CD4-positive, alpha-beta T cell treated with Interferon alpha-2 for 1 hour (primary cell): ENCODE measurements around the gene CAPN13.
"Not testable (repeated sequence)": the region's sequence is repeated elsewhere in the genome, so short reads cannot be mapped to it uniquely, and the experiment has no call there.

Experiments
- DNase-seq, 2 donors: peaks; one replicate each; pipeline ENCODE4 v3.0.0-alpha.2; 2020 to 2022

The CAPN13 gene

GRCh38 chr2:30697242-30698103 lies 109.8 kb downstream of the CAPN13 start:
- DNase-seq, result not testable (repeated sequence)

- no peak for DNase-seq
These were observed 111.5 kb downstream of the CAPN13 start for GRCh38 chr2:30695749-30696148.

GRCh38 chr2:30694286-30695055 lies 112.8 kb downstream of the CAPN13 start:
- no peak for DNase-seq

DNA sequence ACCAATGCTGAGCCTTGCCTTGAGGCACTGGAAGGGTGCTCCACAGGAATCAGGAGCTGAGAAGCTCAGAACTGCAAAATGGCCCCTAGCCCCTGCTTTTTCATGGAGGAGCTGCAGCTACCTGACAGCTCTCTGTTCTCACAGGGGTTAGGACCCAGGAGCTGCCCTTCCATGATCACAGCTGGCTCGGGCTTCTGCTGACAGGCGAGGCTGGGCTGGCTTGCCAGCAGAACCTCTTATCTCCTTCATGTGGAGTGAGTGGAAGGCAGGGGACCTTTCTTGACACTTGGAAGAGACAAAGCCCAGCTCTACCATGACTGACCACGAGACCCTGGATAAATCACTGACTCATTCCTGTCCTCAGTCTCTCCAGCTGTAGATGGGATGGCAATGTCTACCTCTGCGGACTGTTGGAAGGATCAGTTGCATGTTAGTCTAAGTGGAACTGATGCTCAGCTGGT lies 113.4 kb downstream of the CAPN13 start:
- DNase-seq, result no peak

- no peak for DNase-seq
These were observed 114.4 kb downstream of the CAPN13 start for GRCh38 chr2:30692829-30693275.

DNA sequence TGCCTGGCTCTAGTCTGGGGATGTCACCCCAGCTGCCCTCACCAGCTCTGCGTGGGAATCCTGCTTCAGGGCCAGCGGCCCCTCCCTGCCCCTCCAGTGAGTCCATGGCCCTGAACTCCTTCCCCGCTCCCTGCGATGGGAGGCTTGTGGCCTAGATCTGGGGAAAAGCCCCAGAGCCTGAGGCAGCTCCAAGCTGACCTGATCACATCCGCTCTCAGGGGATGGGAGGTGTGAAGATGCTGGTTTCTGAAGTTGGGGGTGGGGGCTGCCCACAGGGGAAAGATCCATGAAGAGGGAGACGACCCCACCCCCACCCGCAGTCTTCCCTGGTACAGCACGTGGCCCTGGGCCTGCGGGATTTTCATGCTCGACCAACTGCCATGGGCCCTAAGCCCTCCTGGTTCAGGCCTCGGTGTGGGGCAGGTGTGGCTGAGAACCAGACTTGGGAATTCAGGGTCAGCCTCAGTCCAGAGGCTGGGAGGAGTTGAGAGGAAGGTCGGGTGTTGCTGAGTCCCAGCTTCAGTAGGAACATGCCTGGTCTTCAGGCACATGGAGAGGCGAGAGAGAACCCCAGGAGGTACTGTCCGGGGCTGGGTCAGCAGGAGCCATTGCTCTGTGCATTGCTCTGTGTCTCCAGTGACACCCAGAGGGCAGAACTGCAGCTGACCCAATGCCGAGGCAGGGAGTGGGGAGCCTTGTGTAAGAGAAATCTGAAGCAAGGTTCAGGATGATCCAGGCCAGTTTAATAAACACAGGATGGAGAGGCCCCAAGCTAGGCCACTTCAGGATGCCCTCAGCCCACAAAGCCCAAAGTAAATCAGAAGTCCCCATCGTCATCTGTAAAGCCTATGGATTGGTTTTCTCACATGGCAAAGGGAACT lies 115.1 kb downstream of the CAPN13 start:
- DNase-seq, result no peak

DNA sequence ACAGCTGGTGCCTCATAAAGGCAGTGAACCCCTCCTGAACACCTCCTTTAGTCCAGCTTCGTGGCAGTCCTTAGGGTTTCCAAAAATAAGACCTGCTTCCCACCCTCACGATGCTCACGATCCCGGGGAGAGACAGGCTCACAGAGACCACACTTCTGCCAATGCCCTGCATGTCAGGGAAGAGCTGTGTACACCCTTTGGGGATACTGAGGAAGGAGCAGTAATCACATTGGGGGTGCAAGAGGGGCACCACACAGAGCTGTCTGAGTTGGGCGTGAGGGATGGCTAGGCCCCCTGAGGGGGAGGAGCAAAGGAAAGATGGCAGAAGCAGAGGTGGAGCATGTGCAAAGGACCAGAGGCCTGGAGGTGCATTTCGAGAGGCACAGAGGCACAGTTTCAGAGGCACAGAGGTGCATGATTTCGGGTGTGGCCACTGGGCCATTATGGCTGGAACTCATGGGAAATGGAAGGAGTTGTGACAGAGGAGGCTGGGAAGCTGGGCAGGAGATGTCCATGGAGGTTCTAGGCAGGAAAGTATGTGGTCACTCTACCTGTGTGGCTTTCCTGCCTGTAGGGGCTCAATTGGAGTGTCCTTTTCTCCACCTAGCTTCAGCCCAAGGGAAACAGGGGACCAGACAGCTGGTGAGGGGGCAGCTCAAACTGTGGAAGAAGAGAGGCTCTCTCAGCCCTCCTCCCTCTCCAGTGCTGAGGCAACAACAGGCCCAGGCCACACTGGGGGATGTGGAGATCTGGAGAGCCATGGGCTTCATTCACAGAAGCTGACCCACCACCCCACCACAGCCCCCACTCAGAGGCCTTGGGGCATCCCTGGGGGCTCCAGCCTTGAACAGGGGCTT lies 115.9 kb downstream of the CAPN13 start:
- DNase-seq, result no peak

GRCh38 chr2:30690126-30690561 lies 117.1 kb downstream of the CAPN13 start:
- DNase-seq, result no peak

GRCh38 chr2:30689496-30690125 lies 117.6 kb downstream of the CAPN13 start:
- no peak for DNase-seq

- no peak for DNase-seq
These were observed 118.3 kb downstream of the CAPN13 start for GRCh38 chr2:30688956-30689401.

GRCh38 chr2:30686669-30687068 lies 120.6 kb downstream of the CAPN13 start:
- no peak for DNase-seq

- DNase-seq, result no peak
These were observed 121.2 kb downstream of the CAPN13 start for GRCh38 chr2:30686000-30686399.

DNA sequence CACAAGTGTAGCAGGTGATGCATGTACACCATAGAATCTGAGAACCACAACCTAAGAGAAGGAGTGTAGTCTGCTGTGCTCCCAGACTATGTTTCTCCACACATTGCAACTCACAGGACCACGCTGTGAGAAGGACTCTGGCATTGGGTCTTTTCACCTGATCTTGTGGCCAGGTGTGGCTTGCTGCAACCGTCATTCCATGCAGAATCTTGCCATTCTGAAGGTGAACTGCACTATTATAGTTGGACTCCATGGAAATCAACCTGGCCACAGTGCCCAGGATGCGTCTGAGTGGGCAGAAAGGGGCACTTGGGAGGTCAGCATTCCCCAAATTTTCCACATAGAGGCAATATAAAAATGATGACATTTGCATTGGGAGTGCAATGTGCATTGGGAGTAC lies 122.2 kb downstream of the CAPN13 start:
- no peak for DNase-seq

- DNase-seq, result no peak
These were observed 122.7 kb downstream of the CAPN13 start for GRCh38 chr2:30684516-30684915.

GRCh38 chr2:30684026-30684425 lies 123.2 kb downstream of the CAPN13 start:
- DNase-seq, result no peak

DNA sequence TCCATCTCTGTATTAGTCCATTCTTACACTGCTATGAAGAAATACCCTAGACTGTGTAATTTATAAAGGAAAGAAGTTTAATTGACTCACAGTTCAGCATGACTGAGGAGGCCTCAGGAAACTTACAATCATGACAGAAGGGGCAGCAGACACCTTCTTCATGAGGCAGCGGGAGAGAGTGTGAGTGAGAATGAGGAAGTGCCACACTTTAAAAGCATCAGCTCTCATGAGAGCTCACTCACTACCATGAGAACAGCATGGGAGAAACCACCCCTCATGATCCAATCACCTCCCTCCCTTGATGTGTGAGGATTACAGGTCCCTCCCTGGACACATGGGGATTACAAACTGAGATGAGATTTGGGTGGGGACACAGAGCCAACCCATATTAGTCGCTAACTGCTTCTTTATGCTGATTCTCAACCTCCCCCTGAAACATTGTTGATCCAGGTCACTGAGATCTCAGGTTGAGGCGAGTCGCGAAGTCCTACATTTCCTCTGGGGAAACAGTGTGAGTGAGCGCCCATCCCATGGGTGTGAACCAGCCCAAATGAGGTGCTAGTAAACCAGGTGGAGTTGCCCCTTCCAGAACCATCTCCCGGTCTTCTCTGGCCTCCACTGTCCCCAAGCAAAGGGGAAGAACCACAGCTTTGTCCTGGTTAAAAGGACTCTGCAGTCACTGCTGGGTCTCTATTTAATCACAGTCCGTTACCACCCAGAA lies 123.8 kb downstream of the CAPN13 start:
- DNase-seq, result no peak

GRCh38 chr2:30681022-30681421 lies 126.2 kb downstream of the CAPN13 start:
- no peak for DNase-seq

- DNase-seq, result no peak
These were observed 127.1 kb downstream of the CAPN13 start for GRCh38 chr2:30680121-30680520.

GRCh38 chr2:30679426-30680088 lies 127.7 kb downstream of the CAPN13 start:
- no peak for DNase-seq
